Measurements from ENCODE around the gene MAEA.
A peak's percentile ranks its signal among the peaks of the same experiment; 100 is the strongest.

MAEA gene

DNA sequence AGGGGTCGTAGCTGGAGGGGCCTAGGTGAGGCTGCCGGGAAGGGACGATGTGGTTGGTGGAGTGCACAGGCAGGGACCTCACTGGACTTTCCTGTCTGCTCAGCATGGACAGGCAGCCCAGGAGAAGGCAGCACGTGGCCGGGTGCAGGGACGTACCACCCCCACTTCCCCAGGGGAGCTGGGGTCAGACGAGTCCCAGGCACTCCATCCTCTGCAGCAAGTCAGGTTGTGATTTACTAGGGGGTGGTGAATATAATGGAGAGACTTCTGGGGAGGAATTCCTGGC lies 39.2 kb upstream of the MAEA start:
- no peak for DNase-seq

DNA sequence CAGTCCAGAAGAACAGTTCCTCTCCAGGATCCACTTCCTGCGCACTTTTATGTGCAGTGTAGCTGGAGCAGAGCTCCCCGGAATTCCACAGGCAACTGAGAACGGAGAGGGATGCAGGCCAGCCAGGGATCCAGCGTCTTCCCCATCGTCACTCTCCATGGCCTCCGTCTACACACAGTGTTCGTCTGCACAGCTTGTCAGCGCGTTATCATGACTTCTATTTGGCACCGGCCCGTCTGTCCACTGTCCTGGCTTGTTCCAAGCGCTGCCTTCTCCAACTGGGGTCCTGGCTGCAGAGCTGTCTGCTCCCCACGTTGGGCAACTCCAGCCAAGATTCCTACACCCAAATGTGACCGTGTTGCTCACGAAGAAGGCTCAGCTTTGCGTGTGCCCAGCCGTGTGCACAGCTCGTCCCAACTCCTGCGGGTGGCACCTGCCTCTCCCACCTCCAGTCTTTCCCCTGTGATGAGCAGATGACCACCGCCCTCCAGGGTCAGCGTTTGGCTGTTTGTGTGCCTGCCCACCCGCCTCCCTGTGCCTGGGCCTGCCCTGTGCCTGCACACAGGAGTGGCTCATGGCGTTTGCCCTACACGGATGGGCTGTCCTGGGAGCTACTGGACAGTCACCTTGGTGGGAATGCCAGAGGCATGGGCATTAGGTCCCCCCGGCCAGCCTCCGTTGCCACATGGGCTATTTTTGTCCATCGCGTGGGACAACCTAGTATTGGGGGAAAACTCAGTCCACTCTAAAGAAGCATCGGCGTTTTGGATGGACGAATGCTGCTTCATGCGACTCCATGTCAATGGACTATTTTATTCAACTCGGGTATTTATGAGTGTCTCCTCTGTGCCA lies 38.5 kb upstream of the MAEA start:
- DNase-seq, result no peak

DNA sequence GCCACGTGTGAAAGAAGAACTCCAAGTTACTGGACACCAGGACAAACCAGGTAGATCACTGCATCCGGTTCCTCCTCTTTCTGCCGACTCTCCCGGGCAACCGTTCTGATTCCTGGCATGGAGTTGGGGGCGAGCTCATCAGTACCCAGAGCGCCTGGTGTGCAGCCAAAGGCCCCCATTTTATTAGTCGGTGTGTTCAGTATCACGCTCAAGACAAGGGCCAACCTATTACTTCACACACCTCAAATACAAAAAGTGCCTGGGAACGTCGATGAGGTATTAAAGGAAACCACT lies 38.0 kb upstream of the MAEA start:
- no peak for DNase-seq

DNA sequence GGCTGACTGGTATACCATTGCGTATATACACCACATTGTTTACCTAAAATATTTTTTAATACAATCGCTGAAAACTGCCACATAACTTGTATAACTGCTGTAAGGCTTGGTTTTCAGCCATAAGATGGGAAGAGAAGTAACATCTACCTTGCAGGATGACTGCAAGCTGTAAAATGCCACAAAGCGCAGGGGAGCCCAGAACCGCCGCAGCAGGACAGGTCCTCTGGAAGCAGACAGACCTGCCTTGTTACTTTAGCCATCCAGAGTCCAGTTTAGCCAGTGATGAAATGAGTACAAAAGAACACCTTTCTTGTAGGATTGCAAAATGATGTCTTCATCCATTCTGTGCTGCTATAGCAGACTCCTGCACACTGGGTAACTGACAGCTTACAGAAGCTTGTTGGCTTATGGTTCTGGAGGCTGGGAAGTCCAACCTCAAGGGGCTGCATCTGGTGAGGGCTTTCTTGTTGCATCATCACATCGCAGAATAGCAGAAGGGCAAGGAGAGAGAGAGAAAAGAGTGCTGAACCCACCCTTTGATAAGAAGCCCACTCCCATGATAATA lies 36.7 kb upstream of the MAEA start:
- DNase-seq, result no peak

DNA sequence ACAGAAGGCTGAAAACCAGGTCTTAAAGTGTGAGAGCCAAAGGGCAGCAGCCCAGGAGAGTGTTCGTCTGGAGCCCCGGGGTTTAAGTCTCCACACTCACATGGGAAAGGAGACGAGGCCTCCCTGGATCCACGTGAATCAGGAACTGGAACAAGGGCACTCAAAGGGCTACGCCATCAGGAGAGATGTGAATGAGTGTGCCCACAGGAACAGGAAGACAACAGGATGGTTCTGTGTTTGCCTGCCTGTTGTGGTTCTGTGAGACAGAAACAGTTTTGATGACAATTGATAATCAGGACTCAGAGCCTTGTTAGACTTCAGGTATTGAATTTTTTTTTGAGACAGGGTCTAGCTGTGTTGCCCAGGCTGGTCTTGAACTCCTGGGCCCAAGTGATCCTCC lies 35.9 kb upstream of the MAEA start:
- no peak for DNase-seq

DNA sequence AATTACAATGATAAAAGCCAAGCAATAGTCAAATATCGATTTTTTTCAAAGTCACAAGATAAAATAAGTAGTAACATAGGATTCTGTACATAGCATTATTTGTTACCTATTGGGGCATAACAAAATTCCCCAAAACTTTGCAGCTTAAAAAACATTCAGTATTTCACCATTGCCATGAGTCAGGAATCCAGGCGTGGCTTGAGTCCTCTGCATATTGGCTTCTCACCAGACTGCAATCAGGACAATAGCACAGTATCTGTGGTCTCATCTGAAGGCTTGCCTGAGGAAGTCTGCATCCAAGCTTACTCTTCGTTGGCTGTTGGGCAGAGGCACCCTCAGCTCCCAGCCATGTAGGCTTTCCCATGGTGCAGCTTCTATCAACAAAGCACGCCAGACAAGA lies 34.5 kb upstream of the MAEA start:
- DNase-seq, result no peak

DNA sequence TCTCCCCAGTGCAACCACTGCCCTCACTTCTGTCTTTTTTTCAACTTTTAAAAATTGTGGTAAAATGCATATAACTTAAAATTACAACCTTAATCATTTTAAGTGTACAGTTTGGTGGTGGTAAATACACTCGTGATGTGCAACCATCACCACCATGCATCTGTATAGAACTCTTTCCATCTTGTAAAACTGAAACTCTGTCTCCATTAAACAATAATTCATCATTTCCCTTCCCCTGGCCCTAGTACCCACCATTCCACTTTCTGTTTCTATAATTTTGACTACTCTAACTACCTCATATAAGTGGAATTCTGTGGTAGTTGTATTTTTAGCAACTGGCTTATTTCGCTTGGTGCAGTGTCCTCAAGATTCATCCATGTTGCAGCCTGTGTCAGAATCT lies 34.0 kb upstream of the MAEA start:
- DNase-seq, result no peak

DNA sequence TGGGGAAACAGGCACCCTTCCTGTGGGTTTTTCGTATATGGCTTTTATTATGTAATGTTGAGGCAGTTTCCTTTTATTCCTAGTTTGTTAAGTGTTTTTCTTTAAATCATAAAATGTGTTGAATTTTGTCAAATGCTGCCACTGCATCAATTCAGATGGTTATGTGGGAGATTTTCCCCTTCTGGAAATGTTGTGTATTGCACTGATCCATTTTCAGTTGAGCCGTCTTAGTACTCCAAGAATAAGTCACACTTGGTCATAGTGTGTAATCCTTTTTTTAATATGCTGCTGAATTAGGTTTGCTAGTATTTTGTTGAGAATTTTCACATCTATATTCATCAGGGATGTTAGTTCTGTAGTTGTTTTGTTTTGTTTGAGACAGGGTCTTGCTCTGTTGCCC lies 31.2 kb upstream of the MAEA start:
- no peak for DNase-seq

DNA sequence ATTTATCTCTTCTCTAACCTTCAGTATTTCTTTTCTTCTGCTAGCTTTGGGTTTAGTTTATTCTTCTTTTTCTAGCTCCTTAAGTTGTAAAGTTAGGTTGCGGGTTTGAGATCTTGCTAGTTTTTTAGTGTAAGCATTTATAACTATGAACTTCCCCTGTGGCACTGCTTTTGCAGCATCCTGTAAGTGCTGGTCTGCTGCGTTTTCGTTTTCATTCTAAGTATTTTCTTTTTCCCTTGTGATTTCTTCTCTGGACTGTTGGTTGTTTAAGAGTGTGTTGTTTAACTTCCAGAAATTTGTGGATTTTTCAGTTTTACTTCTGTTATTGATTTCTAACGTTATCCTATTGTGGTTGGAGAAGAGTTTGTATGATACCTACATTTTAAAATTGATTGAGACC lies 29.7 kb upstream of the MAEA start:
- DNase-seq, result no peak

DNA sequence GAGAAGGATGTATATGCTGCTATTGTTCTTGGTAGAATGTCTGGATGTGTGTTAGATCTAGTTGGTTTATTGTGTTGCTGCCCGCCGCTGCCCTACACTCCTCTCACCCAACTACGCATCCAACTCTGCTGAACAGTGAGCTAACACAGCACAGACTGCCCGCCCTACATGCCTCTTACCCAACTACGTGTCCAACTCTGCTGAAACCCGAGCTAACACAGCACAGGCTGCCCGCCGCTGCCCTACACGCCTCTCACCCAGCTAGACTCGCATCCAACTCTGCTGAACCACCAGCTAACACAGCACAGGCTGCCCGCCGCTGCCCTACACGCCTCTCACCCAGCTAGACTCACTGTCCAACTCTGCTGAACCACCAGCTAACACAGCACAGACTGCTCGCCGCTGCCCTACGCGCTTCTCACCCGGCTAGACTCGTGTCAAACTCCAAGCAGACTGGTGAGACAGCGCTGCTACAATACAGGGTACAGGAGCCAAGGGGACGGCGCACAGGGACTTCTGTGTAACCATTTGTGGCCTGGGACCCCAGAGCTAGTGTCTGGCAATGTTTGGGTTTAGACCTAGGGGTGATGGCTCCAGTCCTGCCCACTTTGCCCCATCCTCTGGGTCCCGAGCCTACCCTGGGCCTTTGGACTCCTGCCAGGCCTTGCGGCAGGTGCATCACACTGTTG lies 29.1 kb upstream of the MAEA start:
- no peak for DNase-seq

DNA sequence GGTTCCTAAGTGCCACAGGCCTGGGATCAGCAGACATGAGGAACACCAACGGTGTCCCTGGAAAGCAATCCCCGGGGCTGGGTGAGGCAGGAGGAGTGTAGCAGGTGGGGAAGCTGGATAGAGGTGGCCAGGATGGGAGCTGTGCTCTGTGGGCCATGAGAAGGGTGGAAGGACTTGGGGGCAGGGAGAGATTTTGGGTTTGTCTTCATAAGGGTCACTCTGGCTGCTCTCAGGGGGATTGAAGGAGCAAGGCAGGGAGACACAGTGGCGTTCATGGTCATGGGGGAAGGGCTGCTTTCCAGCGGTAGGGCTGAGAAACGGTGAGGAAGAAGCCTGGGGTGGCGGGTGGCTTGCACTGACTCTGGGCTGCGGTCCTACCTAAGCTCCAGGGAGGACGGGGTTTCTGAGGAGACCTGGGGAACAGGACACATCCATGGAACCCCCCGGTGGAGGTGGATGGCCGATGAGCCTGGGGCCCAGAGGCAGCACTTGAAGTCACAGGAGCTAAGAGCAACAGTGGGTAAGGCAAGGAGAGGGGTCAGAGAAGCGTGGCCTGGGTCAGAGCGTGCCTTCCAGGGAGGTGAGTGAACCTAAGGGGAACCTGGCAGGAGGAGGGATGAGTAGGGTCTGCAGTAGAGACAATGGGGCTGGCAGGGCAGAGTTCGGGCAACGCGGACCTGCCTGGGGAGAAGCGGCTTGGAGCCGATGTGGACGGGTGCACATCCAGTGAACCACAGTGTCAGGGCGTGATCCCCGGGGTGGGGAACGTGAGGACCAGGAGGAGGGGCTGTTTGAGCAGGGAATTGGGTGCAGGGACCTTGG lies 28.4 kb upstream of the MAEA start:
- DNase-seq, result no peak

DNA sequence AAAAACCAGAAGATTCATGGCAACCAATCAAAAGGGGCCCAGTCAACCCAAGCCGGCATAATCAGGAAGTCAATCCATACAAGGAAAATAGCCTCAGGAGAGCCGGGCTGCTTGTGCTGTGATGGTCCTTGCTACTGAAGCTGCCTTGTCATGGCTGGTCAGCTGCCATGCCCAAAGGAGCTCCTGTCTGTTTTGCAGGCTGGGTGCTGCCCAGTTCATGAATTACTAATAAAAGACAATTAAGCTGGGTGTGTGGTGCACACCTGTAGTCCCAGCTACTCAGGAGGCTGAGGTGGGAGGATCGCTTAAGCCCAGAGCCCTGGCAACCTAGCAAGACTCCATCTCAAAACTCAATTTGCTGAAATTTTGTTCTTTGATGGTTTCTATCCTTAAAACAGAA lies 24.7 kb upstream of the MAEA start:
- no peak for DNase-seq

DNA sequence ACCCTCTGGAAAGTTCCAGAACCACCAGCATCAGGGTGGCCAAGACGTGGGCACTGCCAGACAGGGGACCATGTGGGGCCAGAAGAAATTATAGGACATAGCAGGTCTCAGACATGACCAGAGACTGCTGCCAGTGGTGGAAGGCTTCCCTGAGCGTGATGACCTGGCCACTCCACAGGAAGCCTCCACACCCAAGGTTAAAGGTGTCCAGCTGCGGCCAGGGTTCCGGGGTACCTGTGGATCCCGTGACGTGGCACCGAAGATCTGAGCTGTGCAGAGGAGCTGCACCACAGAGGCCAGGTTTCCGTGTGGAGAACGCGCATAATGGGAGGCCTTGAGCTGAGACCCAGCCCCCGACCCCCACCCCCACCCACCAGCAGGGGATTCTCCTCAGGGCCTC lies 24.3 kb upstream of the MAEA start:
- no peak for DNase-seq

DNA sequence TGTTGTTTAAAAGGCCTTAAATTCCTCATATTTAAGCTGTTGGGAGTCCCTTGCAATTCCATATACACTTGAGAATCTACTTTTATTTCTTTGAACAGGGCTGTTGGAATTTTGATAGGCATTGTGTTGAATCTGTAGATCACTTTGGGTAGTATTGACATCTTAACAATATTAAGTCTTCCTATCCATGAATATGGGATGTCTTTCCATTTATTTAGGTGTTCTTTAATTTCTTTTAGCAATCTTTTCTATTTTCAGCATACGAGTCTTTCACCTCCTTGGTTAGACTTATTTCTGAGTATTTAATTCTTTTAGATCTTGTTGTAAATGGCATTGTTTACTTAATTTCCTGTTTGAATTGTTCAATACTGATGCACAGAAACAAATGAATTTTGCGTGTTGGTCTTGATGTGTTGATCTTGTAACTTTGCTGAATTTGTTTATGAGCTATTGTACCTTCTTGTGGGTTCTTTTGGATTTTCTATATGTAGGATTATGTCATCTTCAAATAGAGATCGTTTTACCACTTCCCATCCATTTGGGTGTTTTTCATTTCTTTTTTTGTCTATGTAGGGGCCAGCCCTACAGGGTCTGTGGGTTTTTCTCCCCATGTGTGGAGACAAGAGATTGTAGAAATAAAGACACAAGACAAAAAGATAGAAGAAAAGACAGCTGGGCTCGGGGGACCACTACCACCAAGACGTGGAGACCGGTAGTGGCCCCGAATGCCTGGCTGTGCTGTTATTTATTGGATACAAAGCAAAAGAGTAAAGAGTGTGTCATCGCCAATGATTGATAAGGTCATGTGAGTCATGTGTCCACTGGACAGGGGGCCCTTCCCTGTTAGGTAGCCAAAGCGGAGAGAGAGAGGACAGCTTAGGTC lies 22.6 kb upstream of the MAEA start:
- DNase-seq, result no peak

DNA sequence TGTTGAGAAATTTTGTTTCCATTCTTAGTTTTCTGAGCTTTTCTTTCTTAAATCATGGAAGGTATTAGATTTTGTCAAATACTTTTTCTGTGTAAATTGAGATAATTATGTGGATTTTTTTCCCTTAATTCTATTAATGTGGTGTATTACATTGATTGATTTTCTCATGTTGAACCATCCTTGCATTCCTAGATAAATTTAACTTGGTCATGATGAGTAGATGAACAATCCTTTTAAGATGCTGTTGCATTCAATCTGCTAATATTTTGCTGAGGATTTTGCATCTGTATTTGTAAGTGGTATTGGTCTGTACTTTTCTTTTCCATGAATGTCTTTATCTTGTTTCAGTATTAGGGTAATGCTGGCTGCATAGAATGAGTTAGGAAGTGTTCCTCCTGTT lies 20.5 kb upstream of the MAEA start:
- no peak for DNase-seq

DNA sequence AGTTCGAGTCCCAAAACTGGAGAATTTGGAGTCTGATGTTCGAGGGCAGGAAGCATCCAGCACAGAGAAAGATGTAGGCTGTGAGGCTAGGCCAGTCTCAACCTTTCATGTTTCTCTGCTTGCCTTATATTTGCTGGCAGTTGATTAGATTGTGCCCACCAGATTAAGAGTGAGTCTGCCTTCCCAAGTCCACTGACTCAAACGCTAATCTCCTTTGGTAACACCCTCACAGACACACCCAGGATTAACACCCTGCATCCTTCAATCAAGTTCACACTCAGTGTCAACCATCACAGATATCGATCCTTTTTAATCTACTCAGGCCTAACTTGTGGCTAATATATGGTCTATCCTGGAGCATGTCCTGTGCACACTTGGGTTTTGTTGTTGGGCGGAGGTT lies 18.0 kb upstream of the MAEA start:
- DNase-seq, result no peak

DNA sequence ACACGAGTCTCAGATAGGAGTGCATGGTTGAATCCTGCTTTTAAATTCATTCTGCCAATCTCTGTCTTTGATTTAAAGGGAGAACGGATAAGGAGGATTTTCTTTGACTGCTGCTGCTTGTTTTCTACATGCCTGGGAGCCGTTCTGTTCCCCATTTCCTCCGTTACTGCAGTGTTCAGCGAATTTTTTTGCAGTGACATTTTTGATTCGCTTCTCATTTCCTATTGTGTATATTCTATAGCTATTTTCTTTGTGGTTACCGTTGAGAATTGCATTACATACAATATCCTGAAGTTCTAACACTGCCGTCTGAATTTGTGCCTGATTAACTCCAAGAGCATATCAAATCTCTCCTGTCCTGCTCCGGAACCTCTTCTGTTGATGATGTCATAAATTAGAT lies 14.8 kb upstream of the MAEA start:
- no peak for DNase-seq

DNA sequence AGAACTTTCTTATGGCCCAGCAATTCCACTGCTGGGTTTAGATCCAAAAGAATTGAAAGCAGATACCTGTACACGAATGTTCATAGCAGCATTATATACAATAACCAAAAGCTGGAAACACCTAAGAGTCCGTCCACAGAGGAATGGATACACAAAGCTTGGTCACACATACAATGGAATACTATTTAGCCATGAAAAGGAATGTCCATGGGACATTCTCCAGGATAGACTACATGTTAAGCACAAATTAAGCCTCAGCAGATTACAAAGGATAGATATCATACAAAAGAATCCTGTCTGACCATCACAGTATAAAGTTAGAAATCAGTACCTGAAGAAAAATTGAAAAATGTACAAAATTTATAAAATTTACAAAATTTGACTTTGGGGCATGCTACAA lies 12.7 kb upstream of the MAEA start:
- DNase-seq, result no peak

DNA sequence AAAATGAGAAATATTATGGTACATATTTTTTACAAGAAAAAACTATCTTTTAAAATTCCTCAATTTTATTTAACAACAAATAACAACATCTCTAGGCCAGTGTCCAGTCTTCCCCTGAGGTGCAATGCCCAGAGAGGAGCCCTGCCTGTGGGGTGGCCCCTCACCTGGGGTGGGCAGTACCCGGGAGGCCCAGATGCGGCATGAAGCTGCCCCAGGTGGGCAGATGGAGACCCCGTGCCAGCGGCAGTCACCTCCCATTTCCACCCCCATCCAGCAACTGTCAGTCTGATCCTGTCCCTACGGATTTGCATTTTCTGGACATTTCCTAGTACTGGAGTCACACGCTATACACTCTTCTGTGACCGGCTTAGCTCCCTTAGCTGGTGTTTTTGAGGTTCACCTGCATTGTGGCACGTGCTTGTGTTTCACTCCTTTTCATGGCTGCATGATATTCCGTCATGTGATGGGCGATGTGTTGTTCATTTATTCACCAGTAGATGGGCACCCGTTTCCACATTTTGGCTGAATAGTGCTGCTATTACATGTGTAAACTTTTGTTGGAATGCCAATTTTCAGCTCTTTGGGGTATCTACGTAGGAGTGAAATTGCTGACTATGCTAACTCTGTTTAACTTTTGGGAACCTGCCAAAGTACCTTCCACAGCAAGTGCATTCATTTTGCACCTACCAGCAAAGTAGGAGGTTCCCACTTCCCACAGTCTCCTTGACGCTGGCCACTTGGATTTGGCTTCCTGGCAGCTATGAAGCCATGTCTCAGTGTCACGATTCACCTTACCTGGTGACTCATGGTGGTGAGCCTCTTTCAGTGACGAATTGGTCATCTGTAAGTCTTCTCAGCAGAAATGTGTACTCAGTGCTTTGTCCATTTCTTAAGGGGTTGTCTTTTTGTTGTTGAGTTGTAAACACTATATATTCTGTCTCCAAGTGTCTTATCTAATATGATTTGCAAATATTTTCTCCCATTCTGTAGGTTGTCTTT lies 11.7 kb upstream of the MAEA start:
- DNase-seq, result peak; percentile 19

DNA sequence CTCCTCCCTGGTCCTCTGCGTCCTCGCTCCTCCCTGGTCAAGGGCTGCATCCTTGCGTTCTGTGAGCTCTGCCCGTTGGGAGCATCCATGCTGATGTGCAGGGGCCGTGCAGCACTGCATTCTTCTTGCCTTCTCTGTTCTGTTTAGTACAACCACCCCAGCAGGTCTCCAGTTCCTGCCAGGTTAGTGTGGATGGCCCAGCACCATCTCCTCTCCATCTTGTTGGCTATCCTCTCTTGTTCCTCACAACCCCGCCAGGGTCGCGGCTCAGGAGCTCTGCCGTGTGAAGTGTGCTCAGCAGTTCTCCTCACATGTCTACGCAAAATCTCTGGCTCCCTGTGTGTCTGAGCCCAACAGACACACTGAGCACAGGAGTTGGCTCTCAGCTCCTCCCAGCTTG lies 10.4 kb upstream of the MAEA start:
- no peak for DNase-seq

DNA sequence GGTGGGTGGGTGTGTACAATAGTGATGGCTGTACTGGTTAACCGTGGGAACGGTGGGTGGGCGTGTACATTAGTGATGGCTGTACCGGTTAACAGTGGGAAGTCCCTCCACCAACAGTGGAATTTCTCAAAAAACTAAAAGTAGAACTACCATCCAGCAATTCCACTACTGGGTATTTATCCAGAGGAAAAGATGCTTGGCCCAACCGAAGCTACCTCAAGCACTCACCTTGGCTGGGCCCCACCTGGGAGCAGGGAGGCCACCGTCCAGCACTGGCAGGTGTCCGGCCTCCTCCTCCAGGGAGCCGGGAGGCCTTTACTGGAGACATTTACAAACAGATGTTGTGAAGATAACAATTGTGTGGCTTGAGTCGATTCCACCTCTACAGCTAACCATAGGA lies 6.0 kb upstream of the MAEA start:
- no peak for DNase-seq
